HG03135 (cell line): ENCODE data around the gene KRT27.

ENCODE experiments used
- ATAC-seq: cut with Tn5 transposase; IDR thresholded peaks from one replicate; pipeline ENCODE4 v1.9.1; 2021; ENCODE audit warnings: mild to moderate bottlenecking, moderate library complexity; ENCODE audit not compliant: unreplicated experiment

Gene KRT27

GRCh38 chr17:40809721-40810421, 27.5 kb upstream of the KRT27 start:
- no peak for ATAC-seq

- ATAC-seq: no peak
Measured at GRCh38 chr17:40806131-40806530, 23.8 kb upstream of the KRT27 start.

GRCh38 chr17:40803617-40804082, 21.3 kb upstream of the KRT27 start:
- no peak for ATAC-seq

DNA sequence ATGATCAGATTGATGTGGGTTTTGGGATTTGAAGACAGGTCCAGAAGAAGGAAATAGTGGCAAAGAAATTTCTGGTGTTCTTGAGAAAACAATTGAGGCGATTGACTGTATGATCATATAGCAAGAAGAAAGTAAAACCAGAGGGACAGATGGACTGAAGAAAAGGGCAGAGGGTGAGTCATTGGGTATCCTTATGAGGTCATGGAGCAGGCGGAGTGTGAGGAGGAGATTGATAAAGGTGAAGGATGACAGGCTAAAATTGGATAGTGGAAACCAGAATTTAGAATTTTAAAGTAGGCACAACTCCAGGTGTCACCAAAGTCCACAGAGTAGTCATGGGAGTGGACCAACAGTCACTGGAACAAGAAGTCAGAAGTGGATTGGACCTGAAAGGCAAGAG, 18.8 kb upstream of the KRT27 start:
- ATAC-seq: no peak

GRCh38 chr17:40800381-40800780, 18.0 kb upstream of the KRT27 start:
- ATAC-seq: no peak

DNA sequence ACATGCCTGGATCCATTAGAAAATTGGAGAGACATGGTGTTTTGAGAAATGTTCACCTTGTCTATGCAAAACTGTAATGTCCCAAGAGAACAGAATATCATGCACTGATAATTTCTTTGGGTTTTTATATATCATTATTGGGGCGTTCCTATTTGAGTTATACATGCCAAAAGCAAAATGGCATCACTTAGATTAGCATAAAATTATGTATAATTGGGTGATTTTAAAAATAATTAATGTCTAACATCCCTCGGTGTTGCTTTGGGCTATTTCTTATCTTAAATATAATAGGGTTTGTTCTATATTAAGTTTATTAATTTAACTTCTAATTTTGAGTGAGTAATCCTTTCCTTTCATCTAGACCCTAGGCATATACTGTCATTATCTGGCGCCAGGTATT, 17.5 kb upstream of the KRT27 start, which contains the start of gene KRT28:
KRT28 (minus strand) TSS at position 101 of the 400 bp plus-strand sequence; CDS start at position 35, 66 bp downstream.
- ATAC-seq: no peak

DNA sequence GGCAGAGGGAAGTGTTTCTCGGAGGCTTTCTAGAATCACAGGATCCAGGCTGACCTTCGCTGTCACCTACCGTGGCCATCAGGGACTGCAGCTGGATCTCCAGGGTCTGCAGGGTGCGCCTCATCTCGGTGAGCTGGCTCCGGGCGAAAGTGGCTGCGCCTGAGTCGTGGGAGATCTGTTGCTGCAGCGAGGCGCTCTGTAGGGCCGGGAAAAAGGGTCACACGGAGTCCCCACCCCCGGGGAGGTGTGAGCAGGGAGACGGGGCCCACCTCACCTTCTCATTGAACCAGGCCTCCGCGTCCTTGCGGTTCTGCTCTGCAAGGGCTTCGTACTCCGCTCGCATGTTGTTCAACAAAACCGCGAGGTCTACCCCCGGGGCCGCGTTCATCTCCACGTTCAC, 14.5 kb upstream of the KRT27 start:
- ATAC-seq: no peak

DNA sequence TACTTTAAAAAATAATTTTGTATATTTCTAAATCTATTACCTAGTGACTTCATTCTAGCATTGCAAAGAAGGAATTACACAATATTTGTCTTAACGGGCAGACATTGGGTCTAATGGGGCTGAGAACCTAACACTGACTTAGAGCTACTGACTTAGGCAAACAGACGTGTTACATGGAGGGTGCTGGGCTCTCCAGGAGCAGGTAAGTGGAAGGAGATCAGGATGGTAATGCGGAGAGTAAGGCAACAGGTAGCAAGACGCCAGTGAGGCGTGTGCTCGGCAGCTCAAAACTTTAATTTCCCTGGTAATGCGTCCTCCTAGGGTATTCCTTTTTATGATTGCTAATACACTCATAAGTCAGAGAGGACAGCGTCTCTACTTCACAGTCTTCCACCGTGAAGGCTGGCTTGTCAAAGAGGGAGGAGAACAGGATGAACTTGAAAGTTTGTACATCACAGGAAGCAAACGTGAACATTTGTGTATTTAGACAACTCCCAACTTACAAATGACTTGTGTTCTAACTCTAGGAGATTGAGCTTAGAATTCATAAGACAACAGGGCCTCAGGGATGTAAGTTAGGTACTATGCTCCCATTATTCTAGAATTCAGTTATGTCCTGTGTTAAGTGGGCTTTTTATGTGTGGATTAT, 12.8 kb upstream of the KRT27 start:
- ATAC-seq: no peak

GRCh38 chr17:40794466-40794865, 12.1 kb upstream of the KRT27 start:
- no peak for ATAC-seq

- no peak for ATAC-seq
Measured at GRCh38 chr17:40793832-40794231, 11.5 kb upstream of the KRT27 start.

GRCh38 chr17:40791787-40792436, 9.6 kb upstream of the KRT27 start:
- no peak for ATAC-seq

DNA sequence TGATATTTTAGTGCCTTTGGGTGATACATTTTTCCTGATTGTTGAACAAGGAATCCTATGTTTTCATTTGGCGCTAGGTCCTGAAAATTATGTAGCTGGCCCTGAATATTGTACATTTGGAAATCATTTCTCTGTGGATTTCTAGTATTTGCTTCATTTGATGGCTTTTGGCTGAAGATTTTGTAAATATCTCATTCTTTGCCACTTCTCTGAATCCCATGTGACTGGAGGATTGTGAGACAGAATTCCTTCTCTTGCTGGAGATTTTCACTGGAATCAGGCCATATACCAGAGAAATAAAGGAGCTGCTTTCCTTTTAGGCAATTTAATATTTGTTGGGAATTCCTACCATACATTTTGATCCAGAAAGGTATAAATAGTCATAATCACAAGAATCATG, 8.8 kb upstream of the KRT27 start:
- no peak for ATAC-seq

- ATAC-seq: no peak
Measured at GRCh38 chr17:40779181-40779909, 3.0 kb downstream of the KRT27 start.

DNA sequence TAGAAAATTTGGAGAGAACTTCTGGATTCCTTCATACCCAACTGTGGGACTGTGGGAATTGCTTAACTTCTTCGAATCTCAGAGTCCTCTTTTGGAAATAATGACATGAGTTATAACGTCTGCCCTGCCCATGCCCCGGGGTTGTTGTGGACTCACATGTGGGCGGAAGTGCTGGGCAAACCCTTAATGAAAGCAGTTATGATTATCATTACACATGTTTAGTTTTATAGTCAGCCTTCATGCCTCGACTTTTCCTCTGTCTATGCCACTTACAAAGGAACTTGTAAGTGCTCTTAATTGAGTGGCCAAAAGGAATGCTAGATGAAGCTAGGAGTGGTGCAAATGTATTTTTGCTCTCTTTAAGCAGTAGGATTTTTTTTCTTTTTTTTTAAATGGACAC, 3.9 kb downstream of the KRT27 start:
- no peak for ATAC-seq

DNA sequence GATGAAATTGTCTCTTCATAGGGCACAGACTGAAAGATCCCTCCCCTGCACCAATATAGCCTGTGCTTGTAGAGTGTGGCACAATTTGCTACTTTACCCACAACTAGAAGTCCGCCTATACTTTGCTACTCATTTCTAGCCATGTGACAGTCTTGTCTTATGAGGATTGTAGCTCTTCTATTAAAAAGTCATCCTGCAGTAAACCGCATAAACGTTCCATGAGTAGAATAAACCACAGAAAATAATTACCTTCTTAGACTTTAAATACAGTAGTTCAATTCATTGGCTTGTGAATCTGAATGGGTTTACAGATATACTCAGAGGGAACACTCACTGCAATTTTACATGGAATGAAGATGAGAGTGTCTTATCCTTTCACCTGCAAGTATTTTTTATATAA, 4.4 kb downstream of the KRT27 start:
- no peak for ATAC-seq

DNA sequence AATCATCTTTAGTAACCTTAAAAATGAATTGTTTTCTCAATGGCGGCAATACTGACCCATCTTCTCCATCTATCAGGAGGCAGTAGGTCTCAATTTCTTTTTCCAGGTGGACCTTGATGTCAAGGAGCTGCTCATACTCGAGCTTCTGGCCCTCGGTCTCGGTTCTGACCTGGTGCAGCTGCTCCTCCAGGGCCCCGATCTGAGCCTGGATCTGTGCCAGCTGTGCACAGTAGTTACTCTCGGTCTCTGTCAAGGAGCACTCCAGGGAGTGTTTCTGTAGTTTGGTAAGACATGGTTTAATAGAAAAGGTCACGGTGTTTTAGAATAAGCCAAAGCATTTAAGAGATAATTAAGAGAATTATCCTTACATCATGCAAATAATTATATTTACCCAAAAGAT, 4.9 kb downstream of the KRT27 start:
- ATAC-seq: no peak

- ATAC-seq: no peak
Measured at GRCh38 chr17:40775945-40776344, 6.4 kb downstream of the KRT27 start.

DNA sequence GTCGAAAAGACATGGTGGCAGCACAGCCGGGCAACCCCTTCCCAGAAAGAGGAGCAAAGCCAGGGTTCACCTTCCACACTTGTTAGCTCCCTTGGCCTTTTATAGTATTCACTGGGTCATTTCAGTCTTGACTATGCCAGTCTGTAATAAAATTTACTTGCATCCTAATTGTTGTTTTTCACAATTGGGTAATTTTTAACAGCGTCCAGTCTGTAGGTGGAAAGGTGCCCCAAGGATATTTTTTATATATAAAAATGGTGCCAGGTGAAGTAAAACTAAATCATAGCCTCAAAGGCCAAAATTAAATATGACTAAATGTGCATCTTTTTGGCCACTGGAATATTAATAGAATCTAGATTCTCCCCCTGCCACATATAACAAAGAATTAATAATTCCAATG, 10.2 kb downstream of the KRT27 start, which contains the start of gene KRT26:
KRT26 (minus strand) TSS at position 101 of the 400 bp plus-strand sequence; CDS start at position 13, 88 bp downstream.
- ATAC-seq: no peak

DNA sequence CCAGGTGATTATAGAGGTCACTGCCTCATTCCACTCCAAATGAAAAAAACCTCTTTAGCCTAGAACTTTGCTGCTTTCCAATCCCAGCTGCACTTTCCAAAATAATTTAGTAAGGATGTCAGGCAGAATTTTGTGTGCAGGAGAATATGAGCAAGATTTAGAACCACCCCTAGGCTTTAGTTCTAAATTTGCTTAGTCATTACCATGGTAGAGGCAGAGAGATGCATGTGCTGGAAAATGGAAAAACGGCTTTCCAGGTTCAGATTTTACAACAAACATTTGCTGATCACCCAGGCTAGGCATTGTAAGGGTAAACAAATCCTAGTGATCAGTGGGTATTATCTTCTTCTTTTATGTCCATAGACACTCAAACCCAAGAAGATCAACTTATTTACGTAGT, 16.7 kb downstream of the KRT27 start:
- no peak for ATAC-seq

DNA sequence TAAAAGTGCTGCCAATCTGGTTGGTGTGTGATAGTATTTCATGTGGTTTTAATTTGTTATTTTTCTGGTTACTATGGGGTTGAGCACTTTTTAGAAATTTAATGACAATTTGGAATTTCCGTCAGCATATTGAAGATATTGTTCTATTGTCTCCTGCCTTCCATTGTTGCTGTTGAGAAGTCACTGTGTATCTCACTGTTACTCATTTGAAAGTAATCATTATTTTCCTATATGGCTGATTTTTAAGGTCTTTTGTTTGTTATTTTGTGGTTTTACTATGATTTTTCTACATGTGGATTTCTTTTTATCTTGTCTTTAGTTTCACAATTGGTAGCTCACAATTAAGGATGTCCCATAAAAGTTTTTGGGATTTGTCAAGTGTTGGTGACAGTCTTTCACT, 18.6 kb downstream of the KRT27 start:
- no peak for ATAC-seq
